Epithelial cell of proximal tubule (primary cell): ENCODE results near the gene CFAP43. TPM values are rescaled to one million over a fixed set of nuclear protein-coding genes. Genes with fewer than 3 reads are reported as not detected.

Experiments used
- DNase-seq: peaks from one replicate; pipeline ENCODE4 v3.0.0-alpha.2; 2011; ENCODE audit warnings: low read depth
- H3K4me3 ChIP-seq: 2 replicates; pipeline ENCODE4 v1.5.1; 2011; ENCODE audit warnings: low read depth, mild to moderate bottlenecking, low read length
- total RNA-seq: library from RNA; depleted of rRNA; stranded (reverse); fragments of >200 nt; gene quantifications from 2 replicates; pipeline ENCODE4 v1.2.3, GENCODE V29; 2015
- TF ChIP-seq, protein P1 (sequence below): conservative IDR thresholded peaks from 2 replicates; pipeline ENCODE4 v1.5.1; 2012; ENCODE audit warnings: low read depth, mild to moderate bottlenecking, low read length

CFAP43 gene
- total RNA-seq, 1 donor from 2014 or later, result 0.46 TPM

DNA sequence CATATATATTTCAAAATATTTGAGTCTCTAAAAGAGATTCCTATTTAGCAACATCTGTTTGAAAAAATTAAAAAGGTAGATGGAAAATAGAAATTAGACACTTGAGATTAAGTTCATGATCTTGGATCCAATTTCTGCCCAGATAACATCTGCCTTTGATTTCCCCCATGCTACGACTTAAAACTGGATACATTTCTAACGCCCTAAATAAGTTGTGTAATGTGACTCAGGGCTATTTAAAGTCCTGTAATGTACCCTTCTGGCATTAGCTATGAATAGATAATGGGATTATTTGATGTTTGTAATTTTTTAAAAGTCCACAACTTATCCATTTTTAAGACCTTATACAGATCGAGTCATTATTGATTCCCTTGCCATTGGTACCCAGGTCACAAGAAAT lies 23.4 kb downstream of the CFAP43 start:
- no peak overlapping the region for H3K4me3 ChIP-seq
- DNase-seq, result no peak
- TF ChIP-seq, protein P1, sequence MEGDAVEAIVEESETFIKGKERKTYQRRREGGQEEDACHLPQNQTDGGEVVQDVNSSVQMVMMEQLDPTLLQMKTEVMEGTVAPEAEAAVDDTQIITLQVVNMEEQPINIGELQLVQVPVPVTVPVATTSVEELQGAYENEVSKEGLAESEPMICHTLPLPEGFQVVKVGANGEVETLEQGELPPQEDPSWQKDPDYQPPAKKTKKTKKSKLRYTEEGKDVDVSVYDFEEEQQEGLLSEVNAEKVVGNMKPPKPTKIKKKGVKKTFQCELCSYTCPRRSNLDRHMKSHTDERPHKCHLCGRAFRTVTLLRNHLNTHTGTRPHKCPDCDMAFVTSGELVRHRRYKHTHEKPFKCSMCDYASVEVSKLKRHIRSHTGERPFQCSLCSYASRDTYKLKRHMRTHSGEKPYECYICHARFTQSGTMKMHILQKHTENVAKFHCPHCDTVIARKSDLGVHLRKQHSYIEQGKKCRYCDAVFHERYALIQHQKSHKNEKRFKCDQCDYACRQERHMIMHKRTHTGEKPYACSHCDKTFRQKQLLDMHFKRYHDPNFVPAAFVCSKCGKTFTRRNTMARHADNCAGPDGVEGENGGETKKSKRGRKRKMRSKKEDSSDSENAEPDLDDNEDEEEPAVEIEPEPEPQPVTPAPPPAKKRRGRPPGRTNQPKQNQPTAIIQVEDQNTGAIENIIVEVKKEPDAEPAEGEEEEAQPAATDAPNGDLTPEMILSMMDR, result no peak

DNA sequence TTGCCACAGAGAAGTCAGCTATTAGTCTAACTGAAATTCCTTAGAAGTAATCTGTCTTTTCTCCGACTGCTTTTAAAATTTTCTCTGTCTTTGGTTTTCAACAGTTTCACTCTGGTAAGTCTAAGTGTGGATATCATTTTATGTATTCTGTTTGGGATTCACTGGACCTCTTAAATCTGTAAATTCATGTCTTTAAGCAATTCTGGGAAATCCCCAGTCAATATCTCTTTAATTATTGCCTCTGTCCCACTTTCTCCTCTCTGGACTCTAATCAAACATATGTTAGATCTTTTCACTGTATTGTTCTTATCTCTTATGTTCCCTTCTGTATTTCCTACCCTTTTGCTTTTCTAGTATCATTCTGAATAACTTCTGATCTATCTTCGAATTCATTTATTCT lies 29.9 kb downstream of the CFAP43 start:
- DNase-seq, result no peak
- no peak overlapping the region for H3K4me3 ChIP-seq
- TF ChIP-seq, protein P1, result no peak

DNA sequence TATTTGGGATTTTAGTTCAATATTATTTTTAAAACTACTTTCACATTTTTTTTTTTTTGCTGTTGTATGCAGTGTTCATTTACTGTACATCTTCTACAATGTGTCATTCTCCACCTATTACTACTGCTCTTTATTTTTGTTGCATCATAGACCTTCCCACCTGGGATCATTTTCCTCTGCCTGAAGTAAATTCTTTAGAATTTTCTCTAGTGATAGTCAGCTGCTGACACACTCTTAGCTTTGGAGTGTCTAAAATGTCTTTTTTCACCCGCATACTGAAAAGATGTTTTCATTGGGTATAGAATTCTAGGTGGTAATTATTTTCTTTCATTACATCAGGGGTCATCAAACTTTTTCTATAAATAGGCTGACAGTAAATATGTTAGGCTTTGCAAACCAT lies 30.5 kb downstream of the CFAP43 start:
- H3K4me3 ChIP-seq, result no peak overlapping the region
- DNase-seq, result no peak
- TF ChIP-seq, protein P1, result no peak

DNA sequence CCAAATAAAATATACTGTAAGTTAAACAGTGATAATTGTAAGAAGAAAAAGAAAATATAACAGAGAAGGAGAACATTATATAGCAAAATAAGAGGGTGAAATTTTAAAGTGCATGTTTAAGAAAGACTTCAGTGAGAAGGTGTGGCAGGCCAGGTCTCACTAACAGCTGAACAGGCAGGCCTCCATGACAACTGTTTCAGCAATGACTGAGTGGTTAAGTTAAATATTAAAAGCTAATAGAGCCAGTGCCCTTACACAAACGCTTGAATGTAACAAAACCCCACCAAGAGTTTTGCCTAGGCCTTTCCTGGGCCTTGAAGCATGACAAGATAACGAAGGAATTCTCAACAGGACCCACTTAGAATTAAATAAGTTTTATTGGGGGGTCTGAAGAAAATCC lies 32.6 kb downstream of the CFAP43 start:
- no peak overlapping the region for H3K4me3 ChIP-seq
- DNase-seq, result peak; percentile 25
- TF ChIP-seq, protein P1, result no peak

DNA sequence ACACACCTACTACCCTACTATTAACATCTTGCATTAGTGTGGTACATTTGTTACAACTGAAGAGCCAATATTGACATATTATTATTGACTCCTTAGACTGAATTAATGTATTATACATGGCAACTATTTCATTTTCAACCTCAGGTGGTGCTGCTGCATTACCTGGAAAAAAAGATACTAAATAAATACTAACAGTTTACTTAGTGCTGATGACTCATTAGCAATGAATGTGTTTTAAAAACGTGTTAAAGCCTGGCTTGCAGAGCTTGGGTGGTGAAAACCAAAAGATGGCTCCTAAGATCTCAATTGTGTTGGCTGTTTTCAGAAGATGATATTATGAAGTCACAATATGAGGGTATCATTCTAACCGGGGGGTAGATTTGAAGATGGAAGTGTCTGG lies 34.8 kb downstream of the CFAP43 start:
- no peak overlapping the region for H3K4me3 ChIP-seq
- DNase-seq, result peak; percentile 15
- TF ChIP-seq, protein P1, result peak; percentile 14

DNA sequence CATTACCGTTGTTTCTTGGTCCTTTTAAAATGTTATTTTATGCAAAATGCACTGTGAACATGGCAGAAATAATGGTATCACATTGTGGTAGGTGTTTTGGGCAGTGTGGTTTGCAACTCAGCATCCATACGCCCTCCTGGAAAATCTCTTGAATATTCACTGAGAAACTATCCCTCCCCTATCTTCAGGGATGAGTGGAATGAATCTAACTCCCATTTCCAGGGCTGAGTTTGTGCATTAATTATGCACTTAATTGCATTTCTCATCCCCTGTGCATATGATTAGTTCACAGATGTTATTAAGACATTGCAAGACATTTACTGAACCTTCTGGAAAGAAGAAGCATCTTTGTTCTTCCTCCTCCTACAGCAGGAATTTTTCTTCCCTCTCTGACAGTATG lies 36.5 kb downstream of the CFAP43 start:
- no peak overlapping the region for H3K4me3 ChIP-seq
- TF ChIP-seq, protein P1, result no peak
- DNase-seq, result no peak

DNA sequence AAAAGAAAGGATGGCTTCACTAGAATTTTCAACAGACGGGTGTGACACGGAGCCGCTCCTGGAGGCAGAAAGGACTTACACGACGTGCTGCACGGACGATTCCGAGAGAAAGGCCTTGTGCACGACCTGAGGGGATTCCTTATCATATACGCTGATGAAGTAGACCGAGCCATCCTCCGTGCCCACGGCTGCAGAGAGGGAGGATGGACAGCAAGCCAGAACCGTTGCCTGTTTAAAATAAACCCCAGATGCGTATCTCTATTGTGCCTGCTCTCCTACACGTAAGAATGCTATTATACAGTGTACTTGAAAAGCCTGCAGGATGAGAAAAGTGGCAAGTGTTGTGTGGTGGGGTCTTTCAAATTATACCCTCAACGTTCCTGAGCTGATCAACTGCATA lies 38.4 kb downstream of the CFAP43 start:
- DNase-seq, result no peak
- TF ChIP-seq, protein P1, result no peak
- no peak overlapping the region for H3K4me3 ChIP-seq
